Epithelial cell of proximal tubule (primary cell): ENCODE data around the gene IQCH. TPM values are rescaled to one million over a fixed set of nuclear protein-coding genes. Genes with fewer than 3 reads are reported as not detected.

ENCODE experiments used
- DNase-seq: peaks from one replicate; pipeline ENCODE4 v3.0.0-alpha.2; 2011; ENCODE audit warnings: low read depth
- H3K4me3 ChIP-seq: 2 replicates; pipeline ENCODE4 v1.5.1; 2011; ENCODE audit warnings: low read depth, mild to moderate bottlenecking, low read length
- CTCF ChIP-seq: conservative IDR thresholded peaks from 2 replicates; pipeline ENCODE4 v1.5.1; 2012; ENCODE audit warnings: low read depth, mild to moderate bottlenecking, low read length
- total RNA-seq: library from RNA; depleted of rRNA; stranded (reverse); fragments of >200 nt; gene quantifications from 2 replicates; pipeline ENCODE4 v1.2.3, GENCODE V29; 2015

The IQCH gene
- total RNA-seq, 1 donor from 2014 or later = 0.92 TPM

GRCh38 chr15:67512140-67512539, 257.6 kb downstream of the IQCH start:
- no peak for TF ChIP-seq CTCF
- DNase-seq = no peak
- H3K4me3 ChIP-seq = no peak overlapping the region

- DNase-seq = no peak
- no peak for TF ChIP-seq CTCF
These were observed 258.5 kb downstream of the IQCH start for GRCh38 chr15:67512933-67513714.

GRCh38 chr15:67515090-67515489, 260.5 kb downstream of the IQCH start:
- H3K4me3 ChIP-seq = no peak overlapping the region
- no peak for TF ChIP-seq CTCF
- DNase-seq = no peak

More at GRCh38 chr15:67512933-67513714, 258.5 kb downstream of the IQCH start:
- H3K4me3 ChIP-seq = no peak overlapping the region

GRCh38 chr15:67515557-67515956, 261.0 kb downstream of the IQCH start:
- no peak for DNase-seq
- TF ChIP-seq CTCF = no peak
- H3K4me3 ChIP-seq = no peak overlapping the region

GRCh38 chr15:67520321-67521028, 265.9 kb downstream of the IQCH start:
- no peak for TF ChIP-seq CTCF
- no peak for DNase-seq
- H3K4me3 ChIP-seq = peak overlapping the region; percentile 82

GRCh38 chr15:67521029-67521782, 266.6 kb downstream of the IQCH start, which contains the start of gene C15orf61:
Gene C15orf61, plus strand, starts transcription at chr15:67521131. Its CDS starts 118 bp downstream, at chr15:67521249.
- TF ChIP-seq CTCF = no peak
- peak within 1 kb of the TSS; percentile 82 for H3K4me3 ChIP-seq
- no peak for DNase-seq
